ENCODE measurements around the gene MIDN. TPM values are rescaled to one million over a fixed set of nuclear protein-coding genes. Genes with fewer than 3 reads are reported as not detected.

MIDN gene
- total RNA-seq, 1 donor from 2014 or later: 68.3 TPM

DNA sequence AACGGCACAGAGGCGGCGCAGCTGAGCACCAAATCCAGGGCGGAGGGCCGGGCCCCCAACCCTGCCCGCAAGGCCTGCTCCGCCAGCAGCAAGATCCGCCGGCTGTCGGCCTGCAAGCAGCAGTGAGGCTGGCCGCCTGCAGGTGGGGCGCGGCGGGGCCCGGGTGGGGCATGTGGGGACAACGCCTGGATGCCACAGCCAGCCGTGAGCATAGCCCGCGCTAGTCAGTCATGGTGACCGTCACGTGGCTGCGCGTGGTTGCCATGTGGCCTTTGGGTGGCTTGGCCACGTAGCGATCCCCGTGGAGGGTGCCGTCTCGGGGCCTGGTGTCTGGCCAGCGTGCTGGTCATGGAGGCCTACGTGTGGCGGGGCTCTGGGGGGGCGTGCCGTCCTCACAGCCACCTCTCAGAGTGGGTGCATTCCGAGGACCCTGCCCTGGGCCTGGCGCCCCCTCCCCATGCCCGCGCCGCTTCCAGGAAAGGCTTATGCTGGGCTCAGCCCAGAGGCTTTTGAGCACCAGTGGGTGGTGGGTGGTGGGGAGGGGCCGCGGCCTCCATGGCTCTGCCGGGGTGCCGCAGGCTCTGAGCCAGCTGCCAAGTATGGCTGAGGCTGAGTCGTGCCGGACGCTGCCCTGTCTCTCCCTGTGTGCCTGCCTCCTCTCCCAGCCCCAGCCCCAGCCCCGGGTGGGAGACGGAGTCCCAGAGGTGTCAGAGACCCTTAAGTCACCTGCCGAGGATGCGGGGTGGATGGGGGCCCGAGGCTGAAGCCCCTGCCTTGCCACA lies 21.7 kb upstream of the MIDN start:
- H3K4me3 Mint-ChIP-seq (ENCODE audit: unreplicated experiment): no peak overlapping the region
- no peaks in the 10 kb centered on the region for H3K27me3 Mint-ChIP-seq (ENCODE audit: low read depth)
- DNase-seq (ENCODE audit: low spot score): no peak
- TF ChIP-seq, protein P1, sequence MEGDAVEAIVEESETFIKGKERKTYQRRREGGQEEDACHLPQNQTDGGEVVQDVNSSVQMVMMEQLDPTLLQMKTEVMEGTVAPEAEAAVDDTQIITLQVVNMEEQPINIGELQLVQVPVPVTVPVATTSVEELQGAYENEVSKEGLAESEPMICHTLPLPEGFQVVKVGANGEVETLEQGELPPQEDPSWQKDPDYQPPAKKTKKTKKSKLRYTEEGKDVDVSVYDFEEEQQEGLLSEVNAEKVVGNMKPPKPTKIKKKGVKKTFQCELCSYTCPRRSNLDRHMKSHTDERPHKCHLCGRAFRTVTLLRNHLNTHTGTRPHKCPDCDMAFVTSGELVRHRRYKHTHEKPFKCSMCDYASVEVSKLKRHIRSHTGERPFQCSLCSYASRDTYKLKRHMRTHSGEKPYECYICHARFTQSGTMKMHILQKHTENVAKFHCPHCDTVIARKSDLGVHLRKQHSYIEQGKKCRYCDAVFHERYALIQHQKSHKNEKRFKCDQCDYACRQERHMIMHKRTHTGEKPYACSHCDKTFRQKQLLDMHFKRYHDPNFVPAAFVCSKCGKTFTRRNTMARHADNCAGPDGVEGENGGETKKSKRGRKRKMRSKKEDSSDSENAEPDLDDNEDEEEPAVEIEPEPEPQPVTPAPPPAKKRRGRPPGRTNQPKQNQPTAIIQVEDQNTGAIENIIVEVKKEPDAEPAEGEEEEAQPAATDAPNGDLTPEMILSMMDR (IDR thresholded peaks at IDR 0.05): no peak
- H3K27ac Mint-ChIP-seq (ENCODE audit: unreplicated experiment): no peak overlapping the region
- peaks cover 2% of the 10 kb centered on the region for H3K36me3 Mint-ChIP-seq (ENCODE audit: low read depth)
- peaks cover 2% of the 10 kb centered on the region for H3K4me1 Mint-ChIP-seq (ENCODE audit: low read depth)
- no peaks in the 10 kb centered on the region for H3K9me3 Mint-ChIP-seq (ENCODE audit: low read depth)

DNA sequence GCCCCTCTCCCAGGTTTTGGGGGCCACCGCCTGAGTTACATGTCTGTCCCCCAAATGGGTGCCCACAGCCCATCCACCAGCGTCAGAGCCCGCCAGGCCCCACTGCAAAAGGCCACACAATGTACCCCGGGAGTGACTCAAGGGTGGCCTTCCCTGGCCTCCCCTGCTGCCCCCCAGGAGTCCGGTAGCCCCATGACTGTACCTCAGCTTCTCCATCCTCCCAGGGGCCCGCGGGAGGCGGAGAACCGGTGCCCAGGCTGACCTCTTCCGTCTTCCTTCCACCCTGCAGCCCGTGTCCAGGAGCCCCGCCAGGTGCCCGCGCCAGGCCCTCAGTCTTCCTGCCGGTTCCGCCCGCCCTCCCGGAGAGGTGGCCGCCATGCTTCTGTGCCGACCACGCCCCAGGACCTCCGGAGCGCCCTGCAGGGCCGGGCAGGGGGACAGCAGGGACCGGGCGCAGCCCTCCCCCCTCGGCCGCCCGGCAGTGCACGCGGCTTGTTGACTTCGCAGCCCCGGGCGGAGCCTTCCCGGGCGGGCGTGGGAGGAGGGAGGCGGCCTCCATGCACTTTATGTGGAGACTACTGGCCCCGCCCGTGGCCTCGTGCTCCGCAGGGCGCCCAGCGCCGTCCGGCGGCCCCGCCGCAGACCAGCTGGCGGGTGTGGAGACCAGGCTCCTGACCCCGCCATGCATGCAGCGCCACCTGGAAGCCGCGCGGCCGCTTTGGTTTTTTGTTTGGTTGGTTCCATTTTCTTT lies 20.9 kb upstream of the MIDN start:
- Mint-ChIP-seq H3K27me3 (ENCODE audit: low read depth) (no peaks in the 10 kb centered on the region), H3K4me1 (ENCODE audit: low read depth) (peaks cover 5% of the 10 kb centered on the region), H3K27ac (ENCODE audit: unreplicated experiment) (no peak overlapping the region), H3K4me3 (ENCODE audit: unreplicated experiment) (no peak overlapping the region), H3K36me3 (ENCODE audit: low read depth) (peaks cover 3% of the 10 kb centered on the region), H3K9me3 (ENCODE audit: low read depth) (no peaks in the 10 kb centered on the region)
- DNase-seq (ENCODE audit: low spot score): no peak
- TF ChIP-seq, protein P1 (IDR thresholded peaks at IDR 0.05): no peak

DNA sequence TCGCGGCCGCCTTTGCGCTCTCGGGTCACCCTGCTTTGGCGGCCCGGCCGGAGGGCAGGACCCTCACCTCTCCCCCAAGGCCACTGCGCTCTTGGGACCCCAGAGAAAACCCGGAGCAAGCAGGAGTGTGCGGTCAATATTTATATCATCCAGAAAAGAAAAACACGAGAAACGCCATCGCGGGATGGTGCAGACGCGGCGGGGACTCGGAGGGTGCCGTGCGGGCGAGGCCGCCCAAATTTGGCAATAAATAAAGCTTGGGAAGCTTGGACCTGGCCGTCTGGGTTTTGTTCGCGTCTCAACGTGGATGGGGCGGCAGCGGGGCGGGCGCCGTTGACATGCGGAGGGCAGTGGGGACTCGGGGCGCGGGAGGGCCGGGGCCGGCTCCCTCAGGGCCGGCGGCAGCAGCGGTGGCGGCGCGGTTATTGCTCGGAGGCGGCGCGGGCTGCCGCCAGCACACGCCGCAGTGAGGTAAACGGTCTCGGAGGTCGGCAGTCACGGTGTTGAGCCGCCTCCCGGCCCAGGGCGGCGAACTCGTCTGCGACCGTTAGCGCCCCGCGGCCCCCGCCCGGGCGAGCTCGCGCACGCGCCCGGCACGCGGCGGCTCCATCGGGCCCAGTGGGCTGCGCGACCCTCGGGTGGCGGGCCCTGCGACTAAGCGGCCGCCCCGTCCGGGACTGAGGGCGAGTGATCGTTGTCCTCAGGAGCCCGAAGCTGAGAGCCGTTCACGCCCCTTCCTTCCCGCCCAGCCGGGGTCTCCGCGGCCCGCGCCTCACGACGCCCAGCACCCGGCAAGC lies 20.0 kb upstream of the MIDN start:
- no peak for DNase-seq (ENCODE audit: low spot score)
- TF ChIP-seq, protein P1 (IDR thresholded peaks at IDR 0.05): no peak
- Mint-ChIP-seq H3K4me3 (ENCODE audit: unreplicated experiment) (no peak overlapping the region), H3K36me3 (ENCODE audit: low read depth) (peaks cover 3% of the 10 kb centered on the region), H3K9me3 (ENCODE audit: low read depth) (no peaks in the 10 kb centered on the region), H3K27ac (ENCODE audit: unreplicated experiment) (no peak overlapping the region), H3K27me3 (ENCODE audit: low read depth) (no peaks in the 10 kb centered on the region), H3K4me1 (ENCODE audit: low read depth) (peaks cover 8% of the 10 kb centered on the region)

DNA sequence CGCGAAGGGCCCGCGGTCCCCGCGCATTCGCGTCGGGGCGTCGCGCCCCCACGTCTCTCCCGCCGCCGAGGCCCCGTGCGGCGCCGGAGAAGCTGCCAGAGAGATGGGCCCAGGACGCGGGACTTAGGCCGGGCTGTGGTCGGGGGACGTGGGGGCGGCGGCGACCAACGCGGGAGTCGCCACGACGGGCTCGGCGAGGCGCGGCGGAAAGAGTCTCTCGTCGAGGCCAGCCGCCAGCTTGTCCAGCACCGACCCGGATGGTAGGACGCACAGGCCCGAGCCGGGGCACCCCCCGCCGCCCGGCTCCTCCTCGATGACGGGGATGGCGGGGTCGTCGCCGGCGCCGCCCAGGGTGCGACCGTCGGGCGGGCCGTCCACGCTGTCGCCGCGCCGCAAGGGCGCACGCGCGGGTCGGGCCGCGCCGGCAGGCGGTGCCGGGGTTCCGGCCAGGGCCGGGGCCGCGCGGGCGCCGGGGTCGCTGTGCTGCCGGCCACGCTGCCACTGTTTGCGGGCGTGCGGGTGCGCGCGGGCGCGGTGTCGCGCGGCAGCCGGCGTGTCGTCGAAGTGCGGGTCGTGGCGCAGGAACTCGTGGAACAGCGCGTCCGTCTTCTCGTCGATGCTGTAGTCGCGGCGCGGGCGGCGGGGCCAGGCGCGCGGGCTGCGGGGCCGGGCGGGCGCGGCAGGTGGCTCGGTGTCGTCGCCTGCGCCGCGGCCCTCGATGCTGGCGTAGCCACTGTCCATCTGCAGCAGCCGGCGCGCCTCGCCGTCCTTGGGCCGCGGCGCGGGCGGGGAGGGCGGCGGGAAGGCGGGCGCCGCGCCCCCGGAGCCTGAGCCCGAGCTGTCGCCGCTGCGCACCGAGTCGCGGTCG lies 19.1 kb upstream of the MIDN start:
- H3K27ac Mint-ChIP-seq (ENCODE audit: unreplicated experiment): no peak overlapping the region
- no peak overlapping the region for H3K4me3 Mint-ChIP-seq (ENCODE audit: unreplicated experiment)
- DNase-seq (ENCODE audit: low spot score): no peak
- H3K9me3 Mint-ChIP-seq (ENCODE audit: low read depth): no peaks in the 10 kb centered on the region
- no peaks in the 10 kb centered on the region for H3K27me3 Mint-ChIP-seq (ENCODE audit: low read depth)
- H3K4me1 Mint-ChIP-seq (ENCODE audit: low read depth): peaks cover 8% of the 10 kb centered on the region
- TF ChIP-seq, protein P1 (IDR thresholded peaks at IDR 0.05): no peak
- H3K36me3 Mint-ChIP-seq (ENCODE audit: low read depth): peaks cover 3% of the 10 kb centered on the region
